ENCODE measurements around the gene LRCH4.
"Not testable (repeated sequence)": the region's sequence is repeated elsewhere in the genome, so short reads cannot be mapped to it uniquely, and the experiment has no call there.

The LRCH4 gene

GRCh38 chr7:100567031-100567730 lies 18.7 kb downstream of the LRCH4 start:
- no peak for DNase-seq

GRCh38 chr7:100566018-100566531 lies 19.9 kb downstream of the LRCH4 start:
- DNase-seq = no peak

GRCh38 chr7:100565133-100565571 lies 20.8 kb downstream of the LRCH4 start:
- no peak for DNase-seq

DNA sequence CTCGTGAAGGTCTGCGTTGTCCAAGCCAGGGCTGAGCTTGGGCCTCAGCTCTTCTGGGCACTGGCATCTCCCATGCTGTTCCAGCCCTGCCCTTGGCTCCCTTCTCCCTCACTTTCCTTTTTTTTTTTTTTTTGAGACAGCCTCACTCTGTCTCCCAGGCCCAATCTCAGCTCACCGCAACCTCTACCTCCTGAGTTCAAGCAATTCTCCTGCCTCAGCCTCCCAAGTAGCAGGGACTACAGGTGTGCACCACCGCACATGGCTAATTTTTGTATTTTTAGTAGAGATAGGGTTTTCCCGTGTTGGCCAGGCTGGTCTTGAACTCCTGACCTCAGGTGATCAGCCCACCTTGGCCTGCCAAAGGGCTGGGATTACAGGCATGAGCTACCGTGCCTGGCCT lies 21.5 kb downstream of the LRCH4 start:
- DNase-seq = not testable (repeated sequence)

DNA sequence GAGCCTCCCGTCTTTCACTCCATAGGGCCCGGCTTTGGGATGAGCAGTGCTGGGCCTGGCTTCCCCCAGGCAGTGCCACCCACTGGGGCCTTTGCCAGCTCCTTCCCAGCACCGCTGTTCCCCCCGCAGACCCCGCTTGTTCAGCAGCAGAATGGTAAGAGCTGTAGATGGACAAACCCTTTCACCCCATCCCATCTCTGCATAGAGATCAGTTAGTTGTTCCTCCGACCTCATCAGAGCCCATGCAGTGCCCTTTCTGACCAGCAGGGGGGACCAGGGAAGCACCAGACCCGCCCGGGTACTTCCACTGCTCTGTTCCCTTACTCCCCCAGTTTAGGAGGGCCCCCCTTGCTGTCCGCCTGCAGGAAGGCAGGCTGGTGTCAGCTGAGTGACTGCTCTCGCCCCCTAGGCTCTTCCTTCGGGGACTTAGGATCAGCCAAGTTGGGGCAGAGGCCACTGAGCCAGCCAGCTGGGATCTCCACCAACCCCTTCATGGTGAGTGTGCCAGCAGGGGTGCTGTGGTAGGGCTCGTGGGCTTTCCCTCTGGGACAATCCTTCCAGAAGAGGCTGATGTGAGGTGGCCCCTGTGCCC lies 22.0 kb downstream of the LRCH4 start:
- DNase-seq = peak; percentile 75

DNA sequence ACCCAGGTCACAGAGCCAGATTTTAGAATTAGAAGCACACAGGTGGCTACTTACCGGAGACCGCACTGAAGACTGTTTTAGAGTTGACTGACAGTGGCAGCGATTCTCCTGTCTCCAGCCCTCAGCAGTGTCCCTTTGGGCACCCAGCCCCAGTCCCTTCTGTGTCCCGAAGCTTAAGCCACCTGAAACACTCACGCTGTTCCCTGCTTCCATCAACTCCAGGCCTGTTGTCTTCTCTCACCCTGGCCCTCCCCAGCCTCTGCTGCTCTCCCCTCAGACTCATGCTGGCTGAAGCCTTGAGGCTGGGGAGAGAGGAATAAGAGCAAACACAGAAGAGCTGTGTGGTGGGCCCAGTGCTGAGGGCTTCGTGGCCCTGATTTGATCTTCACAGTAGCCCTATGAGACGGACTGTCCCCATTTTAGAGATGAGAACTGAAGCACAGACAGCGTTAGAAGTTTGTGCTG lies 22.8 kb downstream of the LRCH4 start:
- DNase-seq = no peak

GRCh38 chr7:100562195-100563099 lies 23.5 kb downstream of the LRCH4 start:
- no peak for DNase-seq

- no peak for DNase-seq
These were observed 24.3 kb downstream of the LRCH4 start for GRCh38 chr7:100561491-100562194.

- DNase-seq = no peak
These were observed 26.8 kb downstream of the LRCH4 start for GRCh38 chr7:100559127-100559526.

- no peak for DNase-seq
These were observed 29.4 kb downstream of the LRCH4 start for GRCh38 chr7:100556541-100556940.

- DNase-seq = no peak
These were observed 30.2 kb downstream of the LRCH4 start for GRCh38 chr7:100555701-100556100.

DNA sequence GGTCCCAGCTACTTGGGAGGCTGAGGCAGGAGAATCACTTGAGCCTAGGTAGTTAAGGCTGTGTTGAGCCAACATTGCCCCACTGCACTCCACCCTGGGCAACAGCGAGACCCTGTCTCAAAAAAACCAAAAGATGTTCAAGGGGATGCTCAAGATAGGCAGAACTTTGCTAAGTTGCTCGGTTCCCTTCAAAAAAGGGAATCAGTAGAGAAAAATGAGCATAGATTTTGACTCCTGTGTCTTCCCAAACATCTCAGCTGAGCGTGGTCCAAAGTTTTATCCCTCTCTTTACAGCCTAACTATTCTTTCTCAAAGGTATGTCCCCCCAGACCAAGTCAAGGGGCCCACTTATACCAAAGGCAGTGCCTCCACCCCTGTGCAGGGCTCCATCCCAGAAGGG lies 32.9 kb downstream of the LRCH4 start:
- DNase-seq = no peak

DNA sequence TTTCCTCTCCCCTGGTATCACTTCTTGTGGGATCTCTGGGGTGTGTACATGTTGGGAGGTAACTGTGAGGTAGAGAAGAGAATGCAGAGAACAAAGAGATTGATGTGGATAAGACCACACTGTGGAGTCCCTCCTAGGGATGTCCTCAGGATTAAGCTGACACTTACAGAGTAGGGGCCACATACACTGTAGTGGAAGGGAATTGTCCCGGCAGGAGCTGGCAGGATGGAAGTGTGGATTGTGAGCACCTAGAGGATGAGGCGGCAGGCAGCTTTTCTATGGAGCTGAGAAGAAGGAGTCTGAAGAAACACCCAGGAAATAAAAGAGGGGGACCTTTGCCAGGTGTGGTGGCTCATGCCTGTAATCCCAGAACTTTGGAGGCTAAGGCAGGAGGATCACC lies 33.4 kb downstream of the LRCH4 start:
- no peak for DNase-seq

DNA sequence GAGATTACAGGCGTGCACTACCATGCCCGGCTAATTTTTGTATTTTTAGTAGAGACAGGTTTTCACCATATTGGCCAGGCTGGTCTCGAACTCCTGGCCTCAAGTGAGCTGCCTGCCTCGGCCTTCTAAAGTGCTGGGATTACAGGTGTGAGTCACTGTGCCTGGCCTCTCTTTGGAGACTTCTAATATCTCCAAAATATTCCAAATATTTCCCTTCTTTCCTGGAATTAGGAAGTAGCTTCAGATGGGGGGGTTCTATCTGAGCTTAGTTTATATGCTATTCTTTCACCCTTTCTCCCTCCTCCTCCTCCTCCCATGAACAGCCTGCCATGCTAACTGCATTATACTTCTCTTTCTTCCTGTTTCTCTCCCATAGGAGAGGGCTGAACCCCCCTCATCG lies 37.5 kb downstream of the LRCH4 start:
- DNase-seq = not testable (repeated sequence)

GRCh38 chr7:100547872-100548271 lies 38.1 kb downstream of the LRCH4 start:
- no peak for DNase-seq

GRCh38 chr7:100546926-100547800 lies 38.8 kb downstream of the LRCH4 start:
- no peak for DNase-seq

DNA sequence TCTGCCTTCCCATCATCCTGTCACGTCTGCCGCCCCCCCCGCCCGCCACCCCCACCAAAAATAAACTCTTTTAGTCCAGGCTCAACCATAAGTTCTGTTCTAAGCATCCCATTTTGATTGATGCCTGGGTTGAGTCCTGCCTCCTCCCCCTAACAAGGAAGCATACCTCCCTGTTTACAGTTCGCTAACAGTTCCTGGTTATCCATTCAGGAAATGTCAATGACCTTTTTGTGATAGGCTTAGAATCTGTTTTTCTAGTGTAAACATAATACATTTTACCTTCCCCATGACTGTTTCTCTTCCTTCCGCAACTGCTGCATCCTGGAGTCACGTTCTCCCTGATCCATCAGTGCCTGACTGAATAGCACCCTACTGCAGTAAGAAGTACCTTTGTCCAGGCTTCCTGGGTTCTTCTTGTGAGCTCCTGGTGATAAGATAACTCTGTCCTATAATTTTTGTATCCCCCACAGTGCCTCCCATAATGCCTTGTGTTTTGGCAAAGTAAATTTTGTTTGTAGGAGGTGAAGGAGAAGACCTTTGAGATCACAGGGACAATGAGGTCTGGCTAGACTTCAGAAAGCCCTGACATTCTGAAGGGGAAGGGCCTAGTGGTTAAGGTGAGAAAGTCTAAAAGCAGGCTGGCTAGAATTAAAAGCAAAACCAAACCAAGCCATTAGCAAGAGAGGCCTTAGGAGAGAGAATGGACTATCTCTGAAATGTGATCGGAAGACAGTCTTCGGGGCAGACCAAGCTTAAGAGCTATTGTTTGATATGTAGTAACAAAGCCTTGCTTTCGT lies 39.6 kb downstream of the LRCH4 start:
- DNase-seq = no peak

GRCh38 chr7:100545360-100546128 lies 40.4 kb downstream of the LRCH4 start:
- no peak for DNase-seq

DNA sequence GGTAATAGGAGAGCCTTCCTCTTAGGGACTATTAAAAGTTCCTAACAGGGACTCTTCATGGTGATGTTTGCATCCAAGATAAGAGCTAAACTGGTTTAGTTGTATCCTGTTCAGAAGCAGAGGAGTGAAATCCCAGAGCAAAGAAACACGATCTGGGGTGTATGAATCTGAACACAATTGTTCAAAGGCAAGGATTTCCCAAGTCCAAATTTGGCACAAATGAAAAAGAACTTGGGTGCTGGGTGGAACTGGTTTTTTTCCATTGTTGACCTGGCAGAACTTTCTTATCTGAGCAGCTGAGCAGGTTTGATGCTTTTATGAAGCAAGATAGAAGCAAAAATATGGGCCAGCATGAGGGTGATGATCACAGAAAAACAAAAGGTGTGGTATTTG lies 41.0 kb downstream of the LRCH4 start:
- no peak for DNase-seq

- no peak for DNase-seq
These were observed 41.5 kb downstream of the LRCH4 start for GRCh38 chr7:100544386-100544785.
